ENCODE measurements around the gene KRTAP9-1.

- TF ChIP-seq CTCF (IDR thresholded peaks at IDR 0.05): no peak
- TF ChIP-seq RELA (CRISPR knock-in tag; IDR thresholded peaks at IDR 0.05; ENCODE audit: borderline replicate concordance): no peak
- no peak for TF ChIP-seq ZNF396 (CRISPR knock-in tag; IDR thresholded peaks at IDR 0.05; ENCODE audit: borderline replicate concordance)
These were observed 25.9 kb upstream of the KRTAP9-1 start for GRCh38 chr17:41163828-41164227.

All from WTC11 (cell line).